Measurements from ENCODE around the gene REG4. TPM values are rescaled to one million over a fixed set of nuclear protein-coding genes. Genes with fewer than 3 reads are reported as not detected.

REG4 gene
- total and polyA plus RNA-seq, 2 donors (not counting 3 experiments of a cell fraction or from before 2014, with no cell fraction given) = not detected

DNA sequence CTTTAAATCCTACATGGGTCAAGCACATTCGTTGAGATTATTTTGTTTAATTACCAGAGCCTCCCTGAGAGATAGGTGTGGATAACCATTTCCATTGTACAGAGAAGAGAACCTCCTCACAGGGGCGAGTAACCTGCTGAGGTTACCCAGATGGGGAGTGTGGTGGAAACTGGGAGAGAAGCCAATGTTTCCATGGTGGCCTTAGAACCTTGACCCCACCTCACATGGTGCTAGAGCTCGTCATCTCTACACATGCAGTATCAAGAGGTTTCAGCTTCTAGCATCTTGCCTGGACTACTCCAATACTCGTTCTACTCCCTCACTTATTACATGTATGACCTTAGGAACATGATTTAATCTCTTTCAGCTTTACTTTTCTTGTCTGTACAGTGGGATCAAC, 4.8 kb downstream of the REG4 start:
- intact Hi-C loops (cut with micrococcal nuclease) = loop anchor here (10.0 kb wide), 1 partner anchor 222 kb away; no protein-coding TSS in a partner anchor
- Histone ChIP-seq H3K36me3 (ENCODE audit: control insufficient read depth in 2 of 2, extremely low read depth in 1 of 2, insufficient read depth in 2 of 2, low read length in 2 of 2) (no peaks in the 10 kb centered on the region), H3K79me2 (ENCODE audit: control insufficient read depth, insufficient read depth, low read length) (no peaks in the 10 kb centered on the region), H2AFZ (ENCODE audit: low read depth, low read length) (no peak overlapping the region), H4K20me1 (replicated peaks; ENCODE audit: control insufficient read depth, extremely low read depth, insufficient read depth, low read length) (no peaks in the 10 kb centered on the region), H3K9me3 (replicated peaks; ENCODE audit: control insufficient read depth, insufficient read depth, low read length) (no peaks in the 10 kb centered on the region), H3K4me2 (ENCODE audit: insufficient read depth, low read length) (no peak overlapping the region), H3K27me3 (ENCODE audit: control insufficient read depth in 2 of 2, insufficient read depth in 2 of 2, low read length in 2 of 2) (peaks cover 12 to 36% of the 10 kb centered on the region in 2 experiments), H3K4me1 (ENCODE audit: control insufficient read depth, extremely low read depth, insufficient read depth, low read length) (no peaks in the 10 kb centered on the region), H3K9ac (replicated peaks; ENCODE audit: extremely low read depth, insufficient read depth, low read length) (no peak overlapping the region), H3K9me1 (replicated peaks; ENCODE audit: control insufficient read depth, extremely low read depth, insufficient read depth, low read length) (no peaks in the 10 kb centered on the region), H3K27ac (ENCODE audit: insufficient read depth, low read depth, low read length) (no peak overlapping the region), H3K4me3 (replicated peaks in 1 of 3; ENCODE audit: insufficient read depth in 1 of 3, low read depth in 1 of 3, low read length in 3 of 3) (no peak overlapping the region)
- TF ChIP-seq GATA2 (IDR thresholded peaks at IDR 0.05; ENCODE audit: insufficient read depth, insufficient read length, low read depth, low read length) = no peak
- TF ChIP-seq MYC (IDR thresholded peaks at IDR 0.05; ENCODE audit: low read depth, low read length) = no peak
- no peak for TF ChIP-seq JUN (IDR thresholded peaks at IDR 0.05; ENCODE audit: borderline replicate concordance, insufficient read depth, insufficient read length, low read depth)
- no peak for TF ChIP-seq POLR2AphosphoS5 (IDR thresholded peaks at IDR 0.05; ENCODE audit: insufficient read depth, low read depth, low read length)
- TF ChIP-seq, protein P1, sequence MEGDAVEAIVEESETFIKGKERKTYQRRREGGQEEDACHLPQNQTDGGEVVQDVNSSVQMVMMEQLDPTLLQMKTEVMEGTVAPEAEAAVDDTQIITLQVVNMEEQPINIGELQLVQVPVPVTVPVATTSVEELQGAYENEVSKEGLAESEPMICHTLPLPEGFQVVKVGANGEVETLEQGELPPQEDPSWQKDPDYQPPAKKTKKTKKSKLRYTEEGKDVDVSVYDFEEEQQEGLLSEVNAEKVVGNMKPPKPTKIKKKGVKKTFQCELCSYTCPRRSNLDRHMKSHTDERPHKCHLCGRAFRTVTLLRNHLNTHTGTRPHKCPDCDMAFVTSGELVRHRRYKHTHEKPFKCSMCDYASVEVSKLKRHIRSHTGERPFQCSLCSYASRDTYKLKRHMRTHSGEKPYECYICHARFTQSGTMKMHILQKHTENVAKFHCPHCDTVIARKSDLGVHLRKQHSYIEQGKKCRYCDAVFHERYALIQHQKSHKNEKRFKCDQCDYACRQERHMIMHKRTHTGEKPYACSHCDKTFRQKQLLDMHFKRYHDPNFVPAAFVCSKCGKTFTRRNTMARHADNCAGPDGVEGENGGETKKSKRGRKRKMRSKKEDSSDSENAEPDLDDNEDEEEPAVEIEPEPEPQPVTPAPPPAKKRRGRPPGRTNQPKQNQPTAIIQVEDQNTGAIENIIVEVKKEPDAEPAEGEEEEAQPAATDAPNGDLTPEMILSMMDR (IDR thresholded peaks at IDR 0.05; ENCODE audit: extremely low read depth in 1 of 2, insufficient read depth in 1 of 2, low read depth in 1 of 2, low read length in 2 of 2) = no peak
- TF ChIP-seq, protein P2, sequence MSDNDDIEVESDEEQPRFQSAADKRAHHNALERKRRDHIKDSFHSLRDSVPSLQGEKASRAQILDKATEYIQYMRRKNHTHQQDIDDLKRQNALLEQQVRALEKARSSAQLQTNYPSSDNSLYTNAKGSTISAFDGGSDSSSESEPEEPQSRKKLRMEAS (IDR thresholded peaks at IDR 0.05; ENCODE audit: insufficient read depth, insufficient read length) = no peak
- no peak for TF ChIP-seq FOS (IDR thresholded peaks at IDR 0.05; ENCODE audit: borderline replicate concordance, insufficient read depth, low read length)
- no peak for TF ChIP-seq POLR2A (IDR thresholded peaks at IDR 0.05; ENCODE audit: low read depth, low read length)
- no peak for TF ChIP-seq EZH2 (IDR thresholded peaks at IDR 0.05; ENCODE audit: borderline replicate concordance, low read depth, low read length, severe bottlenecking)
- dilution Hi-C loops (cut with MboI; ENCODE audit: extremely low pct_ligation_motif_present, low sequenced_read_pairs) = no loop called here
- POLR2A ChIA-PET = no interaction called here
- DNase-seq (ENCODE audit: low read depth, low spot score) (no peak), FAIRE-seq (no peak)
- CTCF ChIA-PET = interaction anchor here (1.1 kb wide), 1 partner anchor 8 kb away, joined by 3 read pairs; no protein-coding TSS in a partner anchor
- BruUV-seq (replicated peaks) = no TSS peak
